WERI-Rb-1 (cell line): ENCODE measurements around the gene FCRLA.

Experiments
- DNase-seq: peaks from one replicate; pipeline ENCODE4 v3.0.0-alpha.2; 2020
- H3K27ac ChIP-seq: fragments of 250-450 bp; sonication (Bioruptor Pico); 2 replicates; pipeline ENCODE4 v1.5.1; 2020; ENCODE audit warnings: mild to moderate bottlenecking, moderate library complexity
- H3K27me3 ChIP-seq: fragments of 250-450 bp; sonication (Bioruptor Pico); 2 replicates; pipeline ENCODE4 v1.5.1; 2021; ENCODE audit warnings: mild to moderate bottlenecking, low read depth, moderate library complexity; ENCODE audit not compliant: insufficient read depth, severe bottlenecking
- H3K36me3 ChIP-seq: fragments of 250-450 bp; sonication (Bioruptor Pico); 2 replicates; pipeline ENCODE4 v1.5.1; 2020; ENCODE audit warnings: mild to moderate bottlenecking, moderate library complexity
- H3K4me3 ChIP-seq: 2 replicates; pipeline ENCODE4 v1.5.1; 2011; ENCODE audit warnings: low read depth, mild to moderate bottlenecking, control low read depth, low read length
- H3K9me3 ChIP-seq: fragments of 250-450 bp; sonication (Bioruptor Pico); 2 replicates; pipeline ENCODE4 v1.5.1; 2021; ENCODE audit warnings: mild to moderate bottlenecking, moderate library complexity; ENCODE audit not compliant: severe bottlenecking
- CTCF ChIP-seq: IDR thresholded peaks from 2 replicates; pipeline ENCODE4 v1.5.1; 2011; ENCODE audit warnings: low read depth, mild to moderate bottlenecking, control low read depth, inconsistent platforms, low read length

The FCRLA gene

GRCh38 chr1:161733526-161733925 is 26.5 kb downstream of the FCRLA start:
- no peak overlapping the region for H3K4me3 ChIP-seq
- H3K9me3 ChIP-seq = no peaks in the 10 kb centered on the region
- DNase-seq = no peak
- H3K27me3 ChIP-seq = peaks cover 100% of the 10 kb centered on the region
- no peak for TF ChIP-seq CTCF
- H3K27ac ChIP-seq = no peak overlapping the region
- H3K36me3 ChIP-seq = no peaks in the 10 kb centered on the region

GRCh38 chr1:161735837-161736236 is 28.8 kb downstream of the FCRLA start:
- no peak overlapping the region for H3K4me3 ChIP-seq
- no peaks in the 10 kb centered on the region for H3K36me3 ChIP-seq
- no peak for DNase-seq
- H3K27ac ChIP-seq = no peak overlapping the region
- TF ChIP-seq CTCF = no peak
- peaks cover 100% of the 10 kb centered on the region for H3K27me3 ChIP-seq
- no peaks in the 10 kb centered on the region for H3K9me3 ChIP-seq

- Histone ChIP-seq H3K27me3 (peaks cover 100% of the 10 kb centered on the region), H3K36me3 (no peaks in the 10 kb centered on the region), H3K27ac (no peak overlapping the region), H3K4me3 (no peak overlapping the region), H3K9me3 (no peaks in the 10 kb centered on the region)
- no peak for DNase-seq
- no peak for TF ChIP-seq CTCF
These were observed 29.4 kb downstream of the FCRLA start for GRCh38 chr1:161736335-161736969.

- no peak for TF ChIP-seq CTCF
- peaks cover 100% of the 10 kb centered on the region for H3K27me3 ChIP-seq
- no peak for DNase-seq
- no peaks in the 10 kb centered on the region for H3K9me3 ChIP-seq
- no peaks in the 10 kb centered on the region for H3K36me3 ChIP-seq
- no peak overlapping the region for H3K27ac ChIP-seq
- H3K4me3 ChIP-seq = no peak overlapping the region
These were observed 30.6 kb downstream of the FCRLA start for GRCh38 chr1:161737625-161738024.

GRCh38 chr1:161738627-161739287 is 31.7 kb downstream of the FCRLA start:
- H3K4me3 ChIP-seq = no peak overlapping the region

More at GRCh38 chr1:161738627-161739287, 31.7 kb downstream of the FCRLA start:
- no peak overlapping the region for H3K27ac ChIP-seq
- H3K27me3 ChIP-seq = peaks cover 100% of the 10 kb centered on the region
- H3K36me3 ChIP-seq = no peaks in the 10 kb centered on the region
- no peak for DNase-seq
- peak; percentile 37; the same call in 1 of the 2 replicates for TF ChIP-seq CTCF
- no peaks in the 10 kb centered on the region for H3K9me3 ChIP-seq
